Sigmoid colon (tissue), 4 donors: ENCODE measurements around the gene MRPL19.
A peak's percentile ranks its signal among the peaks of the same experiment; 100 is the strongest.

Experiments used
- CTCF ChIP-seq, 4 experiments: fragments of 450-650 bp in 3 of 4; fragments of 200-600 bp in 1 of 4; IDR thresholded peaks; one replicate each; pipeline ENCODE4 v1.5.1; 2016 to 2019; ENCODE audit warnings: antibody characterized with exemption in 4 of 4, mild to moderate bottlenecking in 3 of 4, moderate library complexity in 2 of 4
- EP300 ChIP-seq, 4 donors: sonication (generic); formaldehyde crosslinking; IDR thresholded peaks; one replicate each; pipeline ENCODE4 v1.6.1; 2017; ENCODE audit warnings: antibody characterized with exemption in 4 of 4
- POLR2A ChIP-seq, 2 donors: fragments of 450-650 bp; IDR thresholded peaks; one replicate each; pipeline ENCODE4 v1.6.1; 2016; ENCODE audit warnings: antibody characterized with exemption in 2 of 2, mild to moderate bottlenecking in 2 of 2, moderate library complexity in 2 of 2
- POLR2AphosphoS5 ChIP-seq, 4 donors: sonication (generic); formaldehyde crosslinking; IDR thresholded peaks; one replicate each; pipeline ENCODE4 v1.6.1; 2017; ENCODE audit warnings: antibody characterized with exemption in 4 of 4

GRCh38 chr2:75646583-75647425 is at the start of gene MRPL19:
- TF ChIP-seq CTCF (IDR thresholded peaks at IDR 0.05) = no peak
- TF ChIP-seq EP300 (IDR thresholded peaks at IDR 0.05) = no peak
- no peak for TF ChIP-seq POLR2A (IDR thresholded peaks at IDR 0.05)
- peak; percentile 55 to 82 (median 77) for TF ChIP-seq POLR2AphosphoS5 (IDR thresholded peaks at IDR 0.05)
